Astrocyte (in vitro differentiated cells and primary cell): Measurements from ENCODE around the gene C9. TPM values are rescaled to one million over a fixed set of nuclear protein-coding genes. Genes with fewer than 3 reads are reported as not detected.
A peak's percentile ranks its signal among the peaks of the same experiment; 100 is the strongest.

Experiments
- DNase-seq: peaks from one replicate; pipeline ENCODE4 v3.0.0-alpha.2; 2010; ENCODE audit warnings: low read depth
- FAIRE-seq: peaks from 2 replicates; lab custom pipeline; 2011; peaks lifted over from hg19 to GRCh38; lab: Jason Lieb, UNC
- H2AFZ ChIP-seq: 2 replicates; pipeline ENCODE4 v1.6.0; 2012; ENCODE audit warnings: low read depth, low read length, inconsistent platforms
- H3K27ac ChIP-seq: 2 replicates; pipeline ENCODE4 v1.5.1; 2011; ENCODE audit warnings: low read depth, low read length, inconsistent platforms
- H3K27me3 ChIP-seq: 2 replicates; pipeline ENCODE4 v1.6.0; 2011; ENCODE audit warnings: low read length, inconsistent platforms; ENCODE audit not compliant: insufficient read depth
- H3K36me3 ChIP-seq: 2 replicates; pipeline ENCODE4 v1.5.1; 2011; ENCODE audit warnings: low read length, inconsistent platforms; ENCODE audit not compliant: insufficient read depth
- H3K4me1 ChIP-seq: 2 replicates; pipeline ENCODE4 v1.5.1; 2011; ENCODE audit warnings: low read length, inconsistent platforms; ENCODE audit not compliant: insufficient read depth
- H3K4me2 ChIP-seq: 2 replicates; pipeline ENCODE4 v1.6.0; 2012; ENCODE audit warnings: low read length, inconsistent platforms
- H3K4me3 ChIP-seq: 2 replicates; pipeline ENCODE4 v1.5.1; 2011; ENCODE audit warnings: low read depth, mild to moderate bottlenecking, low read length, inconsistent platforms; ENCODE audit not compliant: insufficient read depth
- H3K79me2 ChIP-seq: 2 replicates; pipeline ENCODE4 v1.6.0; 2012; ENCODE audit warnings: mild to moderate bottlenecking, low read length, inconsistent platforms; ENCODE audit not compliant: insufficient read depth
- H3K9ac ChIP-seq: 2 replicates; pipeline ENCODE4 v1.6.0; 2012; ENCODE audit warnings: mild to moderate bottlenecking, low read length, inconsistent platforms
- H3K9me3 ChIP-seq: 2 replicates; pipeline ENCODE4 v1.5.1; 2012; ENCODE audit warnings: low read depth, mild to moderate bottlenecking, low read length, inconsistent platforms; ENCODE audit not compliant: insufficient read depth
- H4K20me1 ChIP-seq: 2 replicates; pipeline ENCODE4 v1.6.0; 2012; ENCODE audit warnings: low read length, inconsistent platforms; ENCODE audit not compliant: insufficient read depth
- H3K27ac Mint-ChIP-seq: one replicate; pipeline ENCODE4 v1.8.0; 2021; ENCODE audit warnings: mild to moderate bottlenecking, mixed read lengths; ENCODE audit not compliant: unreplicated experiment
- H3K27me3 Mint-ChIP-seq: one replicate; pipeline ENCODE4 v1.8.0; 2021; ENCODE audit warnings: low read depth, mixed read lengths; ENCODE audit not compliant: unreplicated experiment
- H3K36me3 Mint-ChIP-seq: one replicate; pipeline ENCODE4 v1.8.0; 2021; ENCODE audit warnings: low read depth, mixed read lengths; ENCODE audit not compliant: unreplicated experiment
- H3K4me1 Mint-ChIP-seq: one replicate; pipeline ENCODE4 v1.8.0; 2021; ENCODE audit warnings: low read depth, mixed read lengths; ENCODE audit not compliant: unreplicated experiment
- H3K4me3 Mint-ChIP-seq: one replicate; pipeline ENCODE4 v1.8.0; 2021; ENCODE audit warnings: mild to moderate bottlenecking, moderate library complexity, mixed read lengths; ENCODE audit not compliant: unreplicated experiment
- H3K9me3 Mint-ChIP-seq: one replicate; pipeline ENCODE4 v1.8.0; 2021; ENCODE audit warnings: mild to moderate bottlenecking, mixed read lengths; ENCODE audit not compliant: unreplicated experiment
- CTCF ChIP-seq: IDR thresholded peaks from 2 replicates; pipeline ENCODE4 v1.5.1; 2011; ENCODE audit warnings: low read depth, mild to moderate bottlenecking, inconsistent platforms, low read length, moderate library complexity; ENCODE audit not compliant: insufficient read depth
- EZH2 ChIP-seq: IDR thresholded peaks from 2 replicates; pipeline ENCODE4 v1.6.1; 2012; ENCODE audit warnings: mild to moderate bottlenecking, low read length, inconsistent platforms; ENCODE audit not compliant: insufficient read depth
- total RNA-seq: library from RNA; stranded (reverse); gene quantifications from 2 replicates; pipeline ENCODE4 v1.2.1, GENCODE V29; 2021

C9 gene
- total RNA-seq, 1 donor from 2014 or later, result 0.07 TPM

DNA sequence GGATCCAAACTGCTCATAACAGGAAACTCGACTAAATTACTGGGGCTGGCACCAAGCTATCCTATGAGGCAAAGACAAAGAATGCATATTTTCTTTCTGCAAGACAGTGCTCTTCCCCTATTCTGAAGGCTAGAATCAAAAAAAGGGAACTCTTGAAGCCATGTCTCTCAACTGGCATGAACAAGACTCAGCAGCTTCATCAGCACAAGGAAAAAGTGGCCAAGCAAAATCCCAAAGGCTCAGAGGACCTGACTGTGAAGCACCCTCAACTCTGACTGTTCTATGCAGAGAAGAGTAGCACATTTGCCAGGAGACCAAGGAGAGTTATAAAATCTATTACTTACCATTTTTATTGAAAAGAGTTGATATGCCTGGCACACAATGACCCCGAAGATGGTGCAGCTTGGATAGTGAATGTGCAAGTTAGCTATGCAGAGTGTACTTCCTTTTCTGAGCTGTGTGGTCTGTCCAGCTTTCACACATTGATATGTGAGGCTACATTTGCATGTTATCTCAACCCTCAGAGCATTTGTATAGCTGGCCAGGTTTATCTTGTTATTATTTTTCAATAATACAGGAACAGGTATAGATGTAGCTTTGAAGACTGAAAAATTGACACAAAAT, 94.0 kb downstream of the C9 start:
- H3K27me3 ChIP-seq, result no peaks in the 10 kb centered on the region
- H3K9me3 ChIP-seq, result no peaks in the 10 kb centered on the region
- H3K27me3 Mint-ChIP-seq, result no peaks in the 10 kb centered on the region
- no peak overlapping the region for H2AFZ ChIP-seq
- H3K4me3 Mint-ChIP-seq, result no peak overlapping the region
- no peaks in the 10 kb centered on the region for H4K20me1 ChIP-seq
- H3K27ac Mint-ChIP-seq, result no peak overlapping the region
- no peaks in the 10 kb centered on the region for H3K36me3 ChIP-seq
- no peaks in the 10 kb centered on the region for H3K79me2 ChIP-seq
- no peak overlapping the region for H3K4me2 ChIP-seq
- no peak overlapping the region for H3K27ac ChIP-seq
- no peak for DNase-seq
- H3K9me3 Mint-ChIP-seq, result no peaks in the 10 kb centered on the region
- TF ChIP-seq CTCF, result no peak
- H3K36me3 Mint-ChIP-seq, result no peaks in the 10 kb centered on the region
- peaks cover 7% of the 10 kb centered on the region for H3K4me1 ChIP-seq
- FAIRE-seq, result no peak
- peaks cover 9% of the 10 kb centered on the region for H3K4me1 Mint-ChIP-seq
- H3K4me3 ChIP-seq, result no peak overlapping the region
- H3K9ac ChIP-seq, result no peak overlapping the region

- no peak for DNase-seq
- peaks cover 2% of the 10 kb centered on the region for H3K27me3 Mint-ChIP-seq
- H3K9me3 Mint-ChIP-seq, result no peaks in the 10 kb centered on the region
- H3K27me3 ChIP-seq, result no peaks in the 10 kb centered on the region
- TF ChIP-seq CTCF (no peak), EZH2 (no peak)
- no peaks in the 10 kb centered on the region for H3K9me3 ChIP-seq
- FAIRE-seq, result no peak
- H2AFZ ChIP-seq, result no peak overlapping the region
- H3K4me3 ChIP-seq, result no peak overlapping the region
- no peaks in the 10 kb centered on the region for H3K36me3 ChIP-seq
- H3K9ac ChIP-seq, result no peak overlapping the region
- H3K4me1 ChIP-seq, result peaks cover 7% of the 10 kb centered on the region
- no peak overlapping the region for H3K4me2 ChIP-seq
- H4K20me1 ChIP-seq, result no peaks in the 10 kb centered on the region
- H3K4me1 Mint-ChIP-seq, result peaks cover 9% of the 10 kb centered on the region
- H3K27ac ChIP-seq, result no peak overlapping the region
- no peak overlapping the region for H3K27ac Mint-ChIP-seq
- H3K79me2 ChIP-seq, result no peaks in the 10 kb centered on the region
- H3K4me3 Mint-ChIP-seq, result no peak overlapping the region
- H3K36me3 Mint-ChIP-seq, result no peaks in the 10 kb centered on the region
Measured at GRCh38 chr5:39267186-39267585, 97.1 kb downstream of the C9 start.

DNA sequence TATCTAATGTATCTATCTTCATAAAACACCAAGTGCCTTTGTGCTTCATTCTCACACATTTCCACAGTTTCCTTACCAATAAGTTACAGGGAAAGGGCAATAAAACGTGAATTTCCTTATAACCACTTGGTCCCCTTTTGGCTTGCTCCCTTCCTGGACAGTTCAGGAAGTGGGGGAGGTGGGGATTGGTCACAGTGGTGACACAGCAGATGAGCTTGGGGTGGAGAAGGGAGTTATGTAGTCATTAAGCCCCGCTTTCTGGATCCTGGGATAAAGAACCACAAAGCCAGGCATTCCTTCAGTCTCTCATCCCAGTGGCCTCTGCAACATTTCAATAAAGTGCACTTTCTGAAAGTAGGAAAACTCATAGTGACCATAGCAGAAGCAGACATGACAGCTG, 97.9 kb downstream of the C9 start:
- Histone ChIP-seq H3K9me3 (no peaks in the 10 kb centered on the region), H3K79me2 (no peaks in the 10 kb centered on the region), H3K9ac (no peak overlapping the region), H3K4me3 (no peak overlapping the region), H3K27me3 (no peaks in the 10 kb centered on the region), H3K36me3 (no peaks in the 10 kb centered on the region), H3K4me1 (peaks cover 7% of the 10 kb centered on the region), H3K4me2 (peak overlapping the region; percentile 17), H3K27ac (no peak overlapping the region), H4K20me1 (no peaks in the 10 kb centered on the region), H2AFZ (no peak overlapping the region)
- DNase-seq, result no peak
- Mint-ChIP-seq H3K4me1 (peaks cover 8% of the 10 kb centered on the region), H3K4me3 (no peak overlapping the region), H3K9me3 (no peaks in the 10 kb centered on the region), H3K36me3 (no peaks in the 10 kb centered on the region), H3K27ac (no peak overlapping the region), H3K27me3 (peaks cover 2% of the 10 kb centered on the region)
- TF ChIP-seq CTCF (no peak), EZH2 (no peak)
- FAIRE-seq, result no peak
